ENCODE data around the gene HOATZ. TPM values are rescaled to one million over a fixed set of nuclear protein-coding genes. Genes with fewer than 3 reads are reported as not detected.

The HOATZ gene
- total RNA-seq, 1 donor from 2014 or later = 15.0 TPM

- TF ChIP-seq CTCF (IDR thresholded peaks at IDR 0.05) = no peak
- DNase-seq (no peak), ATAC-seq (no peak)
- peaks cover 5% of the 10 kb centered on the region for H3K9me3 ChIP-seq
- no peaks in the 10 kb centered on the region for H3K27me3 ChIP-seq (ENCODE audit: low read depth)
- H3K4me3 ChIP-seq = no peak overlapping the region
- H3K36me3 ChIP-seq = no peaks in the 10 kb centered on the region
- intact Hi-C loops (cut with DNase I) = no loop called here
- H3K27ac ChIP-seq = no peak overlapping the region
- no peaks in the 10 kb centered on the region for H3K4me1 ChIP-seq
Observed at GRCh38 chr11:111490496-111490895, 24.1 kb upstream of the HOATZ start.

GRCh38 chr11:111494040-111494439 lies 20.5 kb upstream of the HOATZ start:
- no peak for ATAC-seq
- DNase-seq = no peak
- Histone ChIP-seq H3K4me1 (no peaks in the 10 kb centered on the region), H3K4me3 (no peak overlapping the region), H3K27ac (no peak overlapping the region), H3K9me3 (no peaks in the 10 kb centered on the region), H3K27me3 (ENCODE audit: low read depth) (no peaks in the 10 kb centered on the region), H3K36me3 (no peaks in the 10 kb centered on the region)
- intact Hi-C loops (cut with DNase I) = no loop called here
- no peak for TF ChIP-seq CTCF (IDR thresholded peaks at IDR 0.05)

GRCh38 chr11:111499483-111499882 lies 15.1 kb upstream of the HOATZ start:
- Histone ChIP-seq H3K4me1 (no peaks in the 10 kb centered on the region), H3K27me3 (ENCODE audit: low read depth) (no peaks in the 10 kb centered on the region), H3K4me3 (no peak overlapping the region), H3K9me3 (no peaks in the 10 kb centered on the region), H3K36me3 (no peaks in the 10 kb centered on the region), H3K27ac (no peak overlapping the region)
- no peak for TF ChIP-seq CTCF (IDR thresholded peaks at IDR 0.05)
- DNase-seq = no peak
- intact Hi-C loops (cut with DNase I) = no loop called here
- ATAC-seq = no peak

GRCh38 chr11:111500481-111500880 lies 14.1 kb upstream of the HOATZ start:
- H3K4me3 ChIP-seq = no peak overlapping the region
- H3K27me3 ChIP-seq (ENCODE audit: low read depth) = no peaks in the 10 kb centered on the region
- ATAC-seq (no peak), DNase-seq (no peak)
- H3K9me3 ChIP-seq = no peaks in the 10 kb centered on the region
- intact Hi-C loops (cut with DNase I) = no loop called here
- H3K4me1 ChIP-seq = no peaks in the 10 kb centered on the region
- H3K36me3 ChIP-seq = no peaks in the 10 kb centered on the region
- no peak for TF ChIP-seq CTCF (IDR thresholded peaks at IDR 0.05)
- no peak overlapping the region for H3K27ac ChIP-seq

- DNase-seq = no peak
- Histone ChIP-seq H3K36me3 (no peaks in the 10 kb centered on the region), H3K27me3 (ENCODE audit: low read depth) (no peaks in the 10 kb centered on the region), H3K4me1 (no peaks in the 10 kb centered on the region), H3K27ac (no peak overlapping the region), H3K9me3 (no peaks in the 10 kb centered on the region), H3K4me3 (no peak overlapping the region)
- no peak for ATAC-seq
- intact Hi-C loops (cut with DNase I) = no loop called here
- no peak for TF ChIP-seq CTCF (IDR thresholded peaks at IDR 0.05)
Observed at GRCh38 chr11:111502611-111503010, 12.0 kb upstream of the HOATZ start.

GRCh38 chr11:111510311-111510710 lies 4.3 kb upstream of the HOATZ start:
- peaks cover 41% of the 10 kb centered on the region for H3K27me3 ChIP-seq (ENCODE audit: low read depth)

More at GRCh38 chr11:111510311-111510710, 4.3 kb upstream of the HOATZ start:
- Histone ChIP-seq H3K4me3 (no peak overlapping the region), H3K27ac (no peak overlapping the region), H3K9me3 (no peaks in the 10 kb centered on the region), H3K4me1 (peaks cover 7% of the 10 kb centered on the region), H3K36me3 (no peaks in the 10 kb centered on the region)
- TF ChIP-seq CTCF (IDR thresholded peaks at IDR 0.05) = no peak
- ATAC-seq = no peak
- intact Hi-C loops (cut with DNase I) = no loop called here
- DNase-seq = no peak

Measured in lower lobe of right lung (tissue), 2 donors.